NCI-H2227 (cell line): ENCODE data around the gene ARFGEF2.
A peak's percentile ranks its signal among the peaks of the same experiment; 100 is the strongest.
"Not testable (repeated sequence)": the region's sequence is repeated elsewhere in the genome, so short reads cannot be mapped to it uniquely, and the experiment has no call there.

ENCODE experiments used
- DNase-seq: peaks from one replicate; lab custom pipeline; 2025; ENCODE audit not compliant: unreplicated experiment; lab: John Stamatoyannopoulos, UW

The ARFGEF2 gene

GRCh38 chr20:48949304-48950170, 28.0 kb downstream of the ARFGEF2 start:
- DNase-seq: no peak

- DNase-seq: no peak
These were observed 29.5 kb downstream of the ARFGEF2 start for GRCh38 chr20:48951041-48951440.

GRCh38 chr20:48951646-48952045, 30.1 kb downstream of the ARFGEF2 start:
- no peak for DNase-seq

GRCh38 chr20:48952656-48953055, 31.1 kb downstream of the ARFGEF2 start:
- no peak for DNase-seq

GRCh38 chr20:48953653-48954052, 32.1 kb downstream of the ARFGEF2 start:
- DNase-seq: no peak

- no peak for DNase-seq
These were observed 34.5 kb downstream of the ARFGEF2 start for GRCh38 chr20:48956052-48956451.

- no peak for DNase-seq
These were observed 35.6 kb downstream of the ARFGEF2 start for GRCh38 chr20:48957053-48957481.

GRCh38 chr20:48957533-48957932, 36.0 kb downstream of the ARFGEF2 start:
- no peak for DNase-seq

GRCh38 chr20:48958743-48959142, 37.2 kb downstream of the ARFGEF2 start:
- DNase-seq: no peak

- no peak for DNase-seq
These were observed 38.5 kb downstream of the ARFGEF2 start for GRCh38 chr20:48959899-48960550.

GRCh38 chr20:48962421-48962820, 40.9 kb downstream of the ARFGEF2 start:
- no peak for DNase-seq

GRCh38 chr20:48962976-48963771, 41.7 kb downstream of the ARFGEF2 start:
- DNase-seq: no peak

GRCh38 chr20:48965189-48965910, 43.8 kb downstream of the ARFGEF2 start:
- DNase-seq: no peak

GRCh38 chr20:48970681-48971365, 49.3 kb downstream of the ARFGEF2 start:
- no peak for DNase-seq

GRCh38 chr20:48971956-48972355, 50.4 kb downstream of the ARFGEF2 start:
- no peak for DNase-seq

GRCh38 chr20:48972816-48973215, 51.3 kb downstream of the ARFGEF2 start:
- DNase-seq: no peak

GRCh38 chr20:48975955-48976354, 54.4 kb downstream of the ARFGEF2 start:
- DNase-seq: peak; percentile 34

- DNase-seq: not testable (repeated sequence)
These were observed 58.5 kb downstream of the ARFGEF2 start for GRCh38 chr20:48979980-48980379.

GRCh38 chr20:48983423-48984400, 62.2 kb downstream of the ARFGEF2 start:
- no peak for DNase-seq
